ENCODE data around the gene PTPMT1. TPM values are rescaled to one million over a fixed set of nuclear protein-coding genes. Genes with fewer than 3 reads are reported as not detected.
"Not testable (repeated sequence)": the region's sequence is repeated elsewhere in the genome, so short reads cannot be mapped to it uniquely, and the experiment has no call there.

PTPMT1 gene, protein sequence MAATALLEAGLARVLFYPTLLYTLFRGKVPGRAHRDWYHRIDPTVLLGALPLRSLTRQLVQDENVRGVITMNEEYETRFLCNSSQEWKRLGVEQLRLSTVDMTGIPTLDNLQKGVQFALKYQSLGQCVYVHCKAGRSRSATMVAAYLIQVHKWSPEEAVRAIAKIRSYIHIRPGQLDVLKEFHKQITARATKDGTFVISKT
- 10 to 100 TPM; 45.7 to 47.9 TPM for total RNA-seq

DNA sequence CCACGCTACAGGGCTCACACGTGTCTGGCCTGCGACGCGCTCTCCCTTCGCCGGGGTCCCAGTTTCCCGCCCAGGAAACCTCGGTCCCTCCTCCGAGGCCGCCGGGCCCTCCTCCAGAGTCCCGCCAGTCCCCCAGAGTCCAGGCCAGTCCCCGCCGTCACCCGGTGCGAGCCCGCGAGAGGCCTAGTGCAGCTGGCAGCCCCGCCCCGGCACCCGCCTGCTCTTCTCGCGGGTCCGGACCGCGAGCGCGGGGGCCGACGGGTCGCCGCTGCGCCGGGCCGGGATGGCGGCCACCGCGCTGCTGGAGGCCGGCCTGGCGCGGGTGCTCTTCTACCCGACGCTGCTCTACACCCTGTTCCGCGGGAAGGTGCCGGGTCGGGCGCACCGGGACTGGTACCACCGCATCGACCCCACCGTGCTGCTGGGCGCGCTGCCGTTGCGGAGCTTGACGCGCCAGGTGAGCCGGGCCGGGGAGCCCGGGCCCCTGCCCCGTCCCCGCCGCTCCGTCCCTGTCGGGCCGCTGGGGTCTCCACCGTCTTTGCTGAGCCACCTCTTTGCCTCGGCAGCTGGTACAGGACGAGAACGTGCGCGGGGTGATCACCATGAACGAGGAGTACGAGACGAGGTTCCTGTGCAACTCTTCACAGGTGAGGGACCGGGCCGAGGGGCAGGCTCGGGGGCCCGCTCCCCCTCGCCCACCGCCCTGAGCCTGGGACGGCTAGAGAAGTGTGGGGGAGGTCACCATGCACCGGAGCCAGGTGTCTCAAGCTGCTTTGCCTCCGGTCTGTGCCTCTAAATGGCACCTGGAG, at the start of gene PTPMT1:
PTPMT1 (plus strand) TSS at position 260 of the 809 bp plus-strand sequence; CDS start at position 284, 24 bp downstream.
- POLR2A ChIA-PET, result interaction anchor here (1.0 to 3.6 kb wide), 7 partner anchors 9 to 201 kb away, joined by 3 to 33 read pairs (median 4); partner anchors contain the start of genes AGBL2, CELF1, FNBP4 and KBTBD4
- Mint-ChIP-seq H3K9me3 (no peaks in the 10 kb centered on the region), H3K36me3 (peaks cover 6% of the 10 kb centered on the region), H3K4me3 (peak within 1 kb of the TSS; percentile 81), H3K27me3 (no peaks in the 10 kb centered on the region), H3K27ac (peak within 1 kb of the TSS; percentile 72), H3K4me1 (ENCODE audit: low read depth) (peaks cover 29% of the 10 kb centered on the region)
- CTCF ChIA-PET, result interaction anchor here (1.0 to 3.1 kb wide), 6 partner anchors 10 to 192 kb away, joined by 3 to 32 read pairs (median 3); partner anchors contain the start of genes CELF1 and SLC39A13
- intact Hi-C loops (cut with micrococcal nuclease), result loop anchor here (1.0 kb wide), 1 partner anchor 12 kb away; the partner anchor contains the start of gene CELF1
- DNase-seq, result peak; percentile 80

DNA sequence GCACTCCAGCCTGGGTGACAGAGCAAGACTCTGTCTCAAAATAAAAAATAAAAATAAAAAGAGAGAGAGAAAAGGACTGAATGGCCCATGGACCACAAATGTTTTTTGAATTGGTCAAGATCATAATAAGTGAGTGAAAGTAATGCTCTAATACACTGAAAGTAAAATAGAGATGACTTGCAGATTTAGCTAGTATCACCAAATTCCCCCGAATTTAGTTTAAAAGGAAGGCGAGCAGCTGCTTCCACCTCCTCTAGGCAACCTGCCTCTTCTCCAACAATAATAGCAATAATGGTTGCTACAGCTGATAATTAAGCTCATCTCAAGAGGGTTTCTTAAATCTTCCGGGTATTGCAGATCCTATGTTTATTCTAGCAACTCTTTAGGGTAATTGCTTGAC, 49.2 kb upstream of the PTPMT1 start:
- POLR2A ChIA-PET, result interaction anchor here (1.6 to 2.9 kb wide), 3 partner anchors 10 to 24 kb away, joined by 8 to 13 read pairs (median 11); no protein-coding TSS in a partner anchor
- DNase-seq, result no peak
- no peak overlapping the region for H3K27ac Mint-ChIP-seq
- no peak overlapping the region for H3K4me3 Mint-ChIP-seq
- intact Hi-C loops (cut with micrococcal nuclease), result loop anchor here (10.0 kb wide), 1 partner anchor 489 kb away; no protein-coding TSS in a partner anchor
- H3K27me3 Mint-ChIP-seq, result no peaks in the 10 kb centered on the region
- H3K4me1 Mint-ChIP-seq (ENCODE audit: low read depth), result peaks cover 75% of the 10 kb centered on the region
- CTCF ChIA-PET, result interaction anchor here (0.6 to 4.4 kb wide), 8 partner anchors 9 to 419 kb away, joined by 3 to 20 read pairs (median 7); partner anchors contain the start of gene CELF1
- H3K36me3 Mint-ChIP-seq, result peaks cover 5% of the 10 kb centered on the region
- H3K9me3 Mint-ChIP-seq, result no peaks in the 10 kb centered on the region

DNA sequence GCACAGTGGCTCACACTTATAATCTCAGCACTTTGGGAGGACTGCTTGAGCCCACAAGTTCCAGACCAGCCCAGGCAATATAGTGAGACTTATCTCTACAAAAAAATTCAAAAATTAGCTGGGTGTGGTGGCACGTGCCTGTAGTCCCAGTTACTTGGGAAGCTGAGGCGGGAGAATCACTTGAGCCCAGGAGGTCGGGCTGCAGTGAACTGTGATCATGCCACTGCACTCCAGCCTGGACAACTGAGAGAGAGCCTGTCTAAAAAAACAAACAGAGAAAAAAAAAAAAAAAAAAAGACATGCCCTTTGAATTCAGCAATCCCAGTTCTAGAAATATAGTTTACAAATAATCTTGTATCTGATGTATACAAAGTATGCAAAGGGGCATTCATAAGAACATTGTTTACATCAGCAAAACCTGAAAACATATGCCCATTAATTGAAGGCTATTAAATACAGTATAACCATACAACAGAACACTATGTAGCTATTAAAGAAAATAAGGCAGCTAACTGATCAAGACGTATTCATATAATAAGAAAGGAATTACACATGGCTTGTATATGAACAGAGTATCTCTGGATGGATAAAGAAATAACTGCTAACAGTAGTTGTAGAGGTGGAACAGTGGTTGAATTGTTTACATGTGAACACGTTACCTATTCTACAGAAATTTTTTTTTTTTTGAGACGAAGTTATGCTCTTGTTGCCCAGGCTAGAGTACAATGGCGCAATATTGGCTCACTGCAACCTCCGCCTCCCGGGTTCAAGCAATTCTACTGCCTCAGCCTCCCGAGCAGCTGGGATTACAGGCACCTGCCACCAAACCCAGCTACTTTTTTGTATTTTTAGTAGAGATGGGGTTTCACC, 48.2 kb upstream of the PTPMT1 start:
- CTCF ChIA-PET, result interaction anchor here (0.8 to 4.4 kb wide), 3 partner anchors 34 to 65 kb away, joined by 3 to 20 read pairs (median 3); no protein-coding TSS in a partner anchor
- H3K9me3 Mint-ChIP-seq, result no peaks in the 10 kb centered on the region
- no peak for DNase-seq
- H3K4me3 Mint-ChIP-seq, result no peak overlapping the region
- peaks cover 5% of the 10 kb centered on the region for H3K36me3 Mint-ChIP-seq
- no peak overlapping the region for H3K27ac Mint-ChIP-seq
- H3K27me3 Mint-ChIP-seq, result no peaks in the 10 kb centered on the region
- POLR2A ChIA-PET, result interaction anchor here (1.1 kb wide), 2 partner anchors 13 to 23 kb away, joined by 3 read pairs; no protein-coding TSS in a partner anchor
- H3K4me1 Mint-ChIP-seq (ENCODE audit: low read depth), result peaks cover 76% of the 10 kb centered on the region
- intact Hi-C loops (cut with micrococcal nuclease), result loop anchor here (10.0 kb wide), 1 partner anchor 488 kb away; no protein-coding TSS in a partner anchor

DNA sequence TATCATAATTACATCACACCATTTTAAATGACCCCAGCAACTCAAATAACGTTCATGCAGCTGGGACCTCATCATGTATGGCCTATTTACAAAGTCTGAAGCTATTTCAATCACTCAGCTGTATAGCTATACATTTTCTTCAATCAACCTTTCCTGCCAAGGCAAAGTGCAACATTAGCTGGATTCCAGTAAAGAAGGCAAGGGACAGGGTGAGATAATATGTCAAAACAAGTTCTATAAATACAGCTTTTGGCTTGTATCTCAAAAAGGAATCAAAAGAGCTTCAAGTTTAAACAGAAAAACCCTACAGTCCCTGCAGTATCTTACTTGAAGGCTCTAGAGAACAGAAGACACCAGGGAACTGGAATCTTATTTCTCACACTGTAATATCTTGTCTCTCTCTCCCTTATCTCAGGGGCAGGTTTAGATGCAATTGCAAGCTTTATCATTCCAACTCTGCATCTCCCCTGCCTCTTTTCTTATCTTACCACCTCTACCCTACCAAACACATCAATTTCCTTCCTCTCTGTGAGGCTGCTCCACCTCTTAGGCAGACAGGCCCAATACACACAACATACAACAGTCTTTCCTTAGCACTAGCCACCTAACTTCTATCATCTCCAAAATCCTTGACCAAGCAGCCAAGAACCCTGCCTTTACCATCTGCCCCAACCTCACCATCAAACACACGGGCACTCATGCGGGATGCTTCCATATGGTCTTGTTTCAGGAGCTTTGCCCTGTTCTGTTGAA, 47.0 kb upstream of the PTPMT1 start:
- no peaks in the 10 kb centered on the region for H3K27me3 Mint-ChIP-seq
- intact Hi-C loops (cut with micrococcal nuclease), result loop anchor here (10.0 kb wide), 1 partner anchor 486 kb away; no protein-coding TSS in a partner anchor
- H3K9me3 Mint-ChIP-seq, result no peaks in the 10 kb centered on the region
- DNase-seq, result no peak
- CTCF ChIA-PET, result no interaction called here
- H3K27ac Mint-ChIP-seq, result peak overlapping the region; percentile 0
- no peak overlapping the region for H3K4me3 Mint-ChIP-seq
- POLR2A ChIA-PET, result interaction anchor here (0.6 to 1.0 kb wide), 2 partner anchors 19 to 62 kb away, joined by 3 to 4 read pairs; no protein-coding TSS in a partner anchor
- peaks cover 74% of the 10 kb centered on the region for H3K4me1 Mint-ChIP-seq (ENCODE audit: low read depth)
- peaks cover 5% of the 10 kb centered on the region for H3K36me3 Mint-ChIP-seq

DNA sequence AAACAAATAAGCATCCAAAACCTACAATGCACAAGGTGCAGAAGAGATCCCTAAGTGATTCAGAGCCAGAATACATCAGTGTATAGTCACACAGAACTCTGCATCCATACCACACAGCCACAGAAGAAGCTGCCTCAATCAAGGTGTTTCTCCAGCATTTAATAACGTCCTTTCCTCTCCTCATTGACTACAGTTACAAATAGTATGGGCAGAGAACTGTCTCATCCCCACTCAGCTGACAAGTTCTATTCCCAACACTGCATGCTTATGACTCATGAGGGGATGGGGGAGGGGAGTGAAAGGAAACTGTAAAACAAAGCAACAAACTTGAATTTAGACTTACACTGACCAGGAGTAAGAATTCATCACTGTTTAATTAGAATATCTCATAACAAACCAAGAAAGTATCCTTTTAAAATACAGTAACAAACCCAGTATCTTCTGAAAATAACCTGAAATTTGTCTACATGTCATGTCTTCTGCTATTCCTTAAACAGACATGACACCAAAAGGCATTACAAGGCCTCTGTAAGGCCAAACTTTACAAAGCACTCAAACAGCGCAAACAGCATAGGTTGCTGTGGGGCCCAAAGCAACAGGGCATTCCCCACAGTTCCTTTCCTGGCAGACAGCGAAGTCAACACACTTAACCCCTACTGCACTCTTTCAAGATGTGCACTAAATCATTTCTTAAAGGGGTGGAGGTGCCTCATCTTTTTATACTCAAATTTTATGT, 41.7 kb upstream of the PTPMT1 start:
- ChIA-PET POLR2A (interaction anchor here (0.5 to 1.4 kb wide), 4 partner anchors 9 to 33 kb away, joined by 3 to 4 read pairs (median 4); partner anchors contain the start of gene CELF1), CTCF (interaction anchor here (1.1 to 1.7 kb wide), 2 partner anchors 8 to 14 kb away, joined by 3 to 8 read pairs; no protein-coding TSS in a partner anchor)
- intact Hi-C loops (cut with micrococcal nuclease), result loop anchor here (1.0 to 2.0 kb wide), 4 partner anchors 8 to 29 kb away; partner anchors contain the start of gene CELF1
- no peaks in the 10 kb centered on the region for H3K27me3 Mint-ChIP-seq
- no peaks in the 10 kb centered on the region for H3K9me3 Mint-ChIP-seq
- DNase-seq, result peak; percentile 66
- peak overlapping the region; percentile 91 for H3K27ac Mint-ChIP-seq
- peaks cover 71% of the 10 kb centered on the region for H3K4me1 Mint-ChIP-seq (ENCODE audit: low read depth)
- peaks cover 5% of the 10 kb centered on the region for H3K36me3 Mint-ChIP-seq
- H3K4me3 Mint-ChIP-seq, result peak overlapping the region; percentile 40

DNA sequence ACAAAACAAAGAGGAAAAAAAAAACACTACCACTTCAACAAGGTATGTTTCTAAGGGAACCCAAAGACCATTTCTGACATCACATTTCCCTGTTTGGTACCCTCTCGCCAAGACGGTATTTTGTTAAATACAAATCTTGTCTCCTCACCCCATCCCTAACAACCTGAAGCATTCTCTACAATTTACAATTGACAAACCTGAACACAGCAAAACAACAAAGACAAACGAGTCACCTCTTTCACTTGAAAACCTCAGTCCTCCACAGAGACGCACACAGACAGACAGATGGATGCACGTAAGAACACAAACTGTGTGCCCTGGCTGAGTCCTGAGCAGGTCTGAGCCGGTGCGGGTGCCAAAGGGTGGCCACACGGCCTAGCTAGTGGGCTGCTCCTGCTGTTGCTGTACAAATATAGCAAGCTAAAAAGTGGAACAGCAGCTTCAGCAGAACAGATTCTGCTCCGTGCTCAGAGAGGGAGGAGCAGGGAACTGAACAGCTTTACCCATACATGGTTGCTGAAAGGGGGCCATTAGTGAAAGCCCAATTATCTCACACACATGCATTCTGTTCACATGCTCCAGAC, 41.0 kb upstream of the PTPMT1 start:
- intact Hi-C loops (cut with micrococcal nuclease), result loop anchor here (2.0 kb wide), 3 partner anchors 14 to 28 kb away; partner anchors contain the start of gene CELF1
- Mint-ChIP-seq H3K36me3 (peaks cover 5% of the 10 kb centered on the region), H3K9me3 (no peaks in the 10 kb centered on the region), H3K27me3 (no peaks in the 10 kb centered on the region), H3K4me3 (peak overlapping the region; percentile 40), H3K4me1 (ENCODE audit: low read depth) (peaks cover 68% of the 10 kb centered on the region), H3K27ac (peak overlapping the region; percentile 91)
- DNase-seq, result peak; percentile 37
- POLR2A ChIA-PET, result interaction anchor here (1.5 kb wide), 1 partner anchor 9 kb away, joined by 5 read pairs; no protein-coding TSS in a partner anchor
- CTCF ChIA-PET, result interaction anchor here (1.2 to 1.7 kb wide), 3 partner anchors 9 to 150 kb away, joined by 3 to 8 read pairs (median 4); no protein-coding TSS in a partner anchor

DNA sequence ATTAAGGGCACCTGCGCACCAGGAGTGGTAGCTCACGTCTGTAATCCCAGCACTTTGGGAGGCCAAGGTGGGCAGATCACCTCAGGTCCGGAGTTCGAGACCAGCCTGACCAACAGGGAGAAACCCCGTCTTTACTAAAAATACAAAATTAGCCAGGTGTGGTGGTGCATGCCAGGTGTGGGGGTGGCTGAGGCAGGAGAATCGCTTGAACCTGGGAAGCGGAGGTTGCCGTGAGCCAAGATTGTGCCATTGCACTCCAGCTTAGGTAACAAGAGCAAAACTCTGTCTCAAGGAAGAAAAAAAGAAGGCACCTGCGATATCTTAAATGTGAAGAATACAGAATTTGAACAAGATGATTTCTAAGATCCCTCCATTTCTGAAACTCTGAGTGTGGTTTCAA, 39.4 kb upstream of the PTPMT1 start:
- Mint-ChIP-seq H3K4me1 (ENCODE audit: low read depth) (peaks cover 68% of the 10 kb centered on the region), H3K27ac (peak overlapping the region; percentile 64)
- intact Hi-C loops (cut with micrococcal nuclease); H3K4me3 Mint-ChIP-seq; CTCF ChIA-PET; H3K27me3 Mint-ChIP-seq; POLR2A ChIA-PET; H3K9me3 Mint-ChIP-seq; H3K36me3 Mint-ChIP-seq; DNase-seq: not testable (repeated sequence)

DNA sequence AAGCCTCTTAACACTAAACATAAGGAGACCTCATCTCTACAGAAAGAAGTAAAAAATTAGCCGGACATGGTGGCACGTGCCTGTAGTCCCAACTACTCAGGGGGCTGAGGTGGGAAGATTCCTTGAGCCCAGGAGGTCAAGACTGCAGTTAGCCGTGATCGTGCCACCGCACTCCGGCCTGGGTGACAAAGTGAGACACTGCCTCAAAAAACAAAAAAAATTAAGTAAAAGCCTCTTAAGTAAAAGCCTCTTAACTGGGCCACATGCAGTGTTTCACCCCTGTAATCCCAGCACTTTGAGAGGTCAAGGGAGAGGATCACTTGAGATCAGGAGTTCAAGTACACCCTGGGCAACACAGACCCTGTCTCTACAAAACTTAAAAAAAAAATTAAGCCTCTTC, 38.2 kb upstream of the PTPMT1 start:
- no peaks in the 10 kb centered on the region for H3K9me3 Mint-ChIP-seq
- no peak overlapping the region for H3K27ac Mint-ChIP-seq
- POLR2A ChIA-PET, result no interaction called here
- intact Hi-C loops (cut with micrococcal nuclease), result no loop called here
- H3K4me3 Mint-ChIP-seq, result no peak overlapping the region
- CTCF ChIA-PET, result no interaction called here
- no peaks in the 10 kb centered on the region for H3K36me3 Mint-ChIP-seq
- H3K4me1 Mint-ChIP-seq (ENCODE audit: low read depth), result peaks cover 66% of the 10 kb centered on the region
- no peak for DNase-seq
- no peaks in the 10 kb centered on the region for H3K27me3 Mint-ChIP-seq

DNA sequence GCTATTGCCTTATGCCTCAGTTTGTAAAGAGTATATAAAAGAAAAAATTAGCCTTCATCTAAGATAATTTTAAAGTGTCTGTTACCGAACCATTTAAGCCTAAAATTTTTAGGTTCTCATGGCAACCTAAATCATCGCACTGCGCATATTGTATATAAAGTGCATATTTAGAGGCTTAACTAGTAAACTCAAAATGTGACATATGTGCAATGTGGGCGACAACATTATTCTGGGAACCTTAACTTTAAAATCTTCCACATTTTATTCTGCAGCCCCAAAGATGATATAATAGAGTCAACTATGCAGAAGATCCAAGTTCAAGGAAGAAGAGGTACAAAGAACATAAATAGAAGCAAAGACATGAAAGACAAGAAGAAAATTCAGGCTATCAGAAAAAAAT, 35.4 kb upstream of the PTPMT1 start:
- Mint-ChIP-seq H3K27ac (peak overlapping the region; percentile 33), H3K4me3 (no peak overlapping the region), H3K9me3 (no peaks in the 10 kb centered on the region), H3K36me3 (peaks cover under 1% of the 10 kb centered on the region), H3K4me1 (ENCODE audit: low read depth) (peaks cover 54% of the 10 kb centered on the region), H3K27me3 (no peaks in the 10 kb centered on the region)
- intact Hi-C loops (cut with micrococcal nuclease), result no loop called here
- POLR2A ChIA-PET, result no interaction called here
- CTCF ChIA-PET, result interaction anchor here (1.8 kb wide), 1 partner anchor 10 kb away, joined by 4 read pairs; no protein-coding TSS in a partner anchor
- no peak for DNase-seq

DNA sequence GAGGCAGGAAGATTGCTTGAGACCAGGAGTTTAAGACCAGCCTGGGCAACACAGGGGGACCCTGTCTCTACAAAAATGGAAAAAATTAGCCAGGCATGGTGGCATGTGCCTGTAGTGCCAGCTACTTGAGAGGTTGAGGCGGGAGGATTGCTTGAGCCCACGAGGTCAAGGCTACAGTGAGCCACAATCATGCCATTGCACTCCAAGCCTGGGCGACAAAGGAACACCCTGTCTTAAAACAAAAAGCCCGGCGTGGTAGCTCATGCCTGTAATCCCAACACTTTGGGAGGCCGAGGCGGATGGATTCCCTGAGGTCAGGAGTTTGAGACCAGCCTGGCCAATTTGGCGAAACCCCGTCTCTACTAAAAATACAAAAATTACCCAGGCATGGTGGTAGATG, 34.7 kb upstream of the PTPMT1 start:
- DNase-seq; H3K9me3 Mint-ChIP-seq; POLR2A ChIA-PET; H3K36me3 Mint-ChIP-seq; intact Hi-C loops (cut with micrococcal nuclease); H3K27me3 Mint-ChIP-seq; H3K4me3 Mint-ChIP-seq: not testable (repeated sequence)
- peak overlapping the region; percentile 33 for H3K27ac Mint-ChIP-seq
- peaks cover 50% of the 10 kb centered on the region for H3K4me1 Mint-ChIP-seq (ENCODE audit: low read depth)
- CTCF ChIA-PET, result interaction anchor here (1.0 kb wide), 1 partner anchor 15 kb away, joined by 4 read pairs; no protein-coding TSS in a partner anchor

Data from activated CD4-positive, alpha-beta memory T cell treated with anti-CD3 and anti-CD28 coated beads for 36 hours (primary cell).